Caco-2 (cell line): ENCODE results near the gene TLR10. TPM values are rescaled to one million over a fixed set of nuclear protein-coding genes. Genes with fewer than 3 reads are reported as not detected.

Experiments
- BruUV-seq: library from RNA; stranded (reverse); fragments of 400-500 nt; replicated peaks from 2 replicates; lab custom pipeline; 2021; lab: Mats Ljungman, UMichigan
- CTCF ChIA-PET: fragments of 300-600 bp; sonication (Branson Sonifier 250); formaldehyde crosslinking; loops from one replicate; lab custom pipeline; 2022; ENCODE audit warnings: antibody characterized with exemption; lab: Charles Lee
- POLR2A ChIA-PET: fragments of 300-600 bp; sonication (Branson Sonifier 250); formaldehyde crosslinking; loops from one replicate; lab custom pipeline; 2022; ENCODE audit warnings: antibody characterized with exemption; lab: Charles Lee
- DNase-seq, 2 experiments: peaks; one replicate each; pipeline versions ENCODE4 v3.0.0 to v3.0.0-alpha.2; 2020 to 2022
- H3K27me3 ChIP-seq: replicated peaks from 2 replicates; pipeline ENCODE4 v1.6.0; 2011; ENCODE audit warnings: low read length; ENCODE audit not compliant: control insufficient read depth, insufficient read depth
- H3K36me3 ChIP-seq: 2 replicates; pipeline ENCODE4 v1.5.1; 2011; ENCODE audit warnings: low read length; ENCODE audit not compliant: control insufficient read depth, insufficient read depth
- H3K4me1 ChIP-seq: fragments of 250-450 bp; sonication (Bioruptor Pico); 2 replicates; pipeline ENCODE4 v1.5.1; 2020; ENCODE audit warnings: mild to moderate bottlenecking
- H3K4me3 ChIP-seq: 2 replicates; pipeline ENCODE4 v1.5.1; 2011; ENCODE audit warnings: low read depth, mild to moderate bottlenecking, control low read depth, low read length
- H3K9me3 ChIP-seq: fragments of 250-450 bp; sonication (Bioruptor Pico); 2 replicates; pipeline ENCODE4 v1.5.1; 2020; ENCODE audit warnings: mild to moderate bottlenecking, moderate library complexity
- H3K27ac Mint-ChIP-seq: one replicate; pipeline ENCODE4 v1.8.0; 2022; ENCODE audit warnings: mixed read lengths; ENCODE audit not compliant: unreplicated experiment
- H3K27me3 Mint-ChIP-seq: one replicate; pipeline ENCODE4 v1.8.0; 2022; ENCODE audit warnings: mixed read lengths; ENCODE audit not compliant: insufficient read depth, unreplicated experiment
- H3K36me3 Mint-ChIP-seq: one replicate; pipeline ENCODE4 v1.8.0; 2022; ENCODE audit warnings: mild to moderate bottlenecking, mixed read lengths; ENCODE audit not compliant: insufficient read depth, unreplicated experiment
- H3K4me1 Mint-ChIP-seq: one replicate; pipeline ENCODE4 v1.8.0; 2022; ENCODE audit warnings: low read depth, mixed read lengths; ENCODE audit not compliant: unreplicated experiment
- H3K4me3 Mint-ChIP-seq: one replicate; pipeline ENCODE4 v1.8.0; 2022; ENCODE audit warnings: mild to moderate bottlenecking, moderate library complexity, mixed read lengths; ENCODE audit not compliant: unreplicated experiment
- H3K9me3 Mint-ChIP-seq: one replicate; pipeline ENCODE4 v1.8.0; 2022; ENCODE audit warnings: mixed read lengths; ENCODE audit not compliant: unreplicated experiment
- CTCF ChIP-seq, 2 experiments: fragments of 200-600 bp in 1 of 2; IDR thresholded peaks; 1 replicate in 1 of 2; 2 replicates in 1 of 2; pipeline versions ENCODE4 v1.5.1 to v1.8.0; 2011 to 2022; ENCODE audit warnings: antibody characterized with exemption in 1 of 2, control low read depth in 1 of 2, inconsistent platforms in 1 of 2, low read depth in 1 of 2, low read length in 1 of 2, mild to moderate bottlenecking in 1 of 2, moderate library complexity in 1 of 2; ENCODE audit not compliant: insufficient read depth in 1 of 2, severe bottlenecking in 1 of 2, unreplicated experiment in 1 of 2
- intact Hi-C: fragments of 100-400 bp; cut with micrococcal nuclease; formaldehyde crosslinking; loops from one replicate; pipeline ENCODE4 v1.10.0; 2022; ENCODE audit not compliant: unreplicated experiment
- total RNA-seq: library from RNA; stranded (reverse); gene quantifications from 2 replicates; pipeline ENCODE4 v1.2.3, GENCODE V29; 2022

TLR10 gene
- total RNA-seq, 1 experiment from 2014 or later = not detected

GRCh38 chr4:38829237-38829636 lies 46.4 kb upstream of the TLR10 start:
- intact Hi-C loops = no loop called here
- no peaks in the 10 kb centered on the region for H3K36me3 ChIP-seq
- BruUV-seq = no TSS peak
- ChIA-PET CTCF (no interaction called here), POLR2A (no interaction called here)
- no peaks in the 10 kb centered on the region for H3K9me3 Mint-ChIP-seq
- H3K36me3 Mint-ChIP-seq = no peaks in the 10 kb centered on the region
- H3K27ac Mint-ChIP-seq = no peak overlapping the region
- no peaks in the 10 kb centered on the region for H3K4me1 ChIP-seq
- H3K27me3 Mint-ChIP-seq = peaks cover 6% of the 10 kb centered on the region
- no peaks in the 10 kb centered on the region for H3K27me3 ChIP-seq
- TF ChIP-seq CTCF (IDR thresholded peaks at IDR 0.05; ENCODE audit: insufficient read depth in 1 of 2, low read depth in 1 of 2, low read length in 1 of 2, severe bottlenecking in 1 of 2, unreplicated experiment in 1 of 2) = no peak
- no peak overlapping the region for H3K4me3 Mint-ChIP-seq
- no peak overlapping the region for H3K4me3 ChIP-seq
- no peaks in the 10 kb centered on the region for H3K4me1 Mint-ChIP-seq
- no peaks in the 10 kb centered on the region for H3K9me3 ChIP-seq
- no peak for DNase-seq

DNA sequence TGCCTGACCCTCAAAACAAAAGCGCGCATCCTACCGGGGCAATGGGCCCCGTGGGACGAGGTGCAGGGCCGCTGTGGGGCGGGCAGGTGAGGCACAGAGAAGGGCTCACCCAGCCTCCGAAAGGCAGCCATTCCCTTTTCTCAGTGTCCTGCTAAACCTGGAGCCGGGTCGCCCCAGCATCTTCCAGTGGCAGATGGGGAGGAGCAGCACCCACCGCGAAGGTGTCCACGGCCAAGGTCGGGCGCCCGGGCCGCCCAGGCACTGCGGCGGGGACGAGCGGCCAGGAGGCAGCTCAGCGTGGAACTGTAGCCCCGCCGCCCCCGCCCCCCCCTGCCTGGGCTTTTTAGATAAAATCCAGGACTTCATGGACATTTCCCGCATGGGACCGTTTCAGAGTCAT lies 41.0 kb upstream of the TLR10 start:
- no peaks in the 10 kb centered on the region for H3K36me3 Mint-ChIP-seq
- Histone ChIP-seq H3K27me3 (no peaks in the 10 kb centered on the region), H3K9me3 (no peaks in the 10 kb centered on the region), H3K4me1 (no peaks in the 10 kb centered on the region), H3K36me3 (no peaks in the 10 kb centered on the region), H3K4me3 (no peak overlapping the region)
- ChIA-PET POLR2A (no interaction called here), CTCF (no interaction called here)
- no peak for TF ChIP-seq CTCF (IDR thresholded peaks at IDR 0.05; ENCODE audit: insufficient read depth in 1 of 2, low read depth in 1 of 2, low read length in 1 of 2, severe bottlenecking in 1 of 2, unreplicated experiment in 1 of 2)
- no peak overlapping the region for H3K4me3 Mint-ChIP-seq
- BruUV-seq = no TSS peak
- H3K4me1 Mint-ChIP-seq = no peaks in the 10 kb centered on the region
- intact Hi-C loops = no loop called here
- H3K27me3 Mint-ChIP-seq = peaks cover 7% of the 10 kb centered on the region
- no peak for DNase-seq
- no peaks in the 10 kb centered on the region for H3K9me3 Mint-ChIP-seq
- no peak overlapping the region for H3K27ac Mint-ChIP-seq

- peaks cover 7% of the 10 kb centered on the region for H3K27me3 Mint-ChIP-seq
- H3K4me1 ChIP-seq = no peaks in the 10 kb centered on the region
- CTCF ChIA-PET = no interaction called here
These were observed 40.0 kb upstream of the TLR10 start for GRCh38 chr4:38822748-38823303.

More at GRCh38 chr4:38822748-38823303, 40.0 kb upstream of the TLR10 start:
- no peaks in the 10 kb centered on the region for H3K27me3 ChIP-seq
- no TSS peak for BruUV-seq
- intact Hi-C loops = no loop called here
- Mint-ChIP-seq H3K4me3 (no peak overlapping the region), H3K9me3 (no peaks in the 10 kb centered on the region), H3K36me3 (no peaks in the 10 kb centered on the region), H3K4me1 (no peaks in the 10 kb centered on the region), H3K27ac (no peak overlapping the region)
- H3K4me3 ChIP-seq = no peak overlapping the region
- DNase-seq = no peak
- TF ChIP-seq CTCF (IDR thresholded peaks at IDR 0.05; ENCODE audit: insufficient read depth in 1 of 2, low read depth in 1 of 2, low read length in 1 of 2, severe bottlenecking in 1 of 2, unreplicated experiment in 1 of 2) = no peak
- POLR2A ChIA-PET = no interaction called here
- no peaks in the 10 kb centered on the region for H3K9me3 ChIP-seq
- H3K36me3 ChIP-seq = no peaks in the 10 kb centered on the region
